Omental fat pad (tissue), 4 donors: ENCODE results near the gene NMB. TPM values are rescaled to one million over a fixed set of nuclear protein-coding genes. Genes with fewer than 3 reads are reported as not detected.
"Not testable (repeated sequence)": the region's sequence is repeated elsewhere in the genome, so short reads cannot be mapped to it uniquely, and the experiment has no call there.

Experiments
- ATAC-seq: fragments of 150-250 bp; one replicate; pipeline ENCODE4 v1.9.1; 2016; ENCODE audit warnings: mild to moderate bottlenecking, moderate library complexity; ENCODE audit not compliant: low FRiP score
- DNase-seq: peaks from one replicate; pipeline ENCODE4 v3.0.0-alpha.2; 2019; ENCODE audit warnings: low spot score
- CTCF ChIP-seq, 3 donors: fragments of 450-650 bp; IDR thresholded peaks; one replicate each; pipeline ENCODE4 v1.5.1; 2016 to 2017; ENCODE audit warnings: antibody characterized with exemption in 3 of 3, mild to moderate bottlenecking in 3 of 3, moderate library complexity in 2 of 3
- total RNA-seq, 4 donors: library from RNA; depleted of rRNA; stranded (reverse); fragments of >200 nt; gene quantifications; one replicate each; pipeline ENCODE4 v1.1.0, GENCODE V29; 2016

NMB gene
- total RNA-seq, 4 donors from 2014 or later = 18.4 to 89.3 (median 29.9) TPM

- DNase-seq (no peak), ATAC-seq (no peak)
- no peak for TF ChIP-seq CTCF (IDR thresholded peaks at IDR 0.05)
Measured at GRCh38 chr15:84690342-84690741, 32.3 kb upstream of the NMB start.

GRCh38 chr15:84689858-84690257 is 31.9 kb upstream of the NMB start:
- ATAC-seq = no peak
- no peak for TF ChIP-seq CTCF (IDR thresholded peaks at IDR 0.05)

DNA sequence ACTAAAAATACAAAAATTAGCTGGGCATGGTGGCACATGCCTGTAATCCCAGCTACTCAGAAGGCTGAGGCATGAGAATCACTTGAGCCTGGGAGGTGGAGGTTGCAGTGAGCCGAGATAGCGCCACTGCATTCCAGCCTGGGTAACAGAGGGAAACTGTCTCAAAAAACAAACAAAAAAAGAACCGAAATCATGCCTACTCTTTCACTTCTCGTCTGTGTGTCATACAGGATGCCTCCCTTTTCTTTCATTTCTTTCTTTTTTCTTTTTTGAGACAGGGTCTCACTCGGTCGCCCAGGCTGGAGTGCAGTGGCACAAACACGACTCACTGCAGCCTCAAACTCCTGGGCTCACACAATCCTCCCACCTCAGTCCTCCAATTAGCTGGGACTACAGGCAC is 28.4 kb upstream of the NMB start:
- not testable (repeated sequence) for ATAC-seq, DNase-seq

More at GRCh38 chr15:84689858-84690257, 31.9 kb upstream of the NMB start:
- DNase-seq = no peak

DNA sequence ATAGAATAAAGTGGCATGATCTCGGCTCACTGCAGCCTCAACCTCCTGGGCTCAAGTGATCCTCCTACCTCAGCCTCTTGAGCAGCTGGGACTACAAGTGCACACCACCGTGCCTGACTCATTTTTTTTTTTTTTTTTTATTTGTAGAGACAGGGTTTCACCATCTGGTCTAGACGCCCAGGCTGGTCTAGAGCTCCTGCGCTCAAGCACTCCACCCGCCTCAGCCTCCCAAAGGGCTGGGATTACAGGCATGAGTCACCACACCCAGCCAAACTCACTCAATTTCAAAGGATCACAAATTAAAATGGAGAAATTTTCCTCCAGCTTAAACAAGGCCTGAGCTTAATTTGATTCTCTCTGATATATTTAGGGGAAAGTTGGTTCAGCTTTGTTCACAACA is 27.3 kb upstream of the NMB start:
- ATAC-seq = peak; percentile 64
- TF ChIP-seq CTCF (IDR thresholded peaks at IDR 0.05) = no peak
- no peak for DNase-seq

GRCh38 chr15:84684092-84684491 is 26.1 kb upstream of the NMB start:
- DNase-seq (no peak), ATAC-seq (no peak)
- no peak for TF ChIP-seq CTCF (IDR thresholded peaks at IDR 0.05)

DNA sequence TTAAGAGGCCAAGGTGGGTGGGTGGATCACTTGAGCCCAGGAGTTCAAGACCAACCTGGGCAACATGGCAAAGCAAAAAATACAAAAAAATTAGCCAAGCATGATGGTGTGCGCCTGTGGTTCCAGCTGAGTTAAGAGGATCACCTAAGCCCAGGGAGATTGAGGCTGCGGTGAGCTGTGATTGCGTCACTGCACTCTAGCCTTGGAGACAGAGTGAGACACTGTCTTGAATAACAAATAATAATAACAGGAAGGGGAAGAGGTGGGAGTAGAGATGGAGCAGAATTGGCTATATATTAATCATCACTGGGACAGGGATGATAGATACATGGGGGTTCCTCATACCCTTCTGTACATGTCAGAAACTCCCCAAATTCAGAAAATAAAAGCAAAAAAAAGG is 23.8 kb upstream of the NMB start:
- ATAC-seq = no peak

DNA sequence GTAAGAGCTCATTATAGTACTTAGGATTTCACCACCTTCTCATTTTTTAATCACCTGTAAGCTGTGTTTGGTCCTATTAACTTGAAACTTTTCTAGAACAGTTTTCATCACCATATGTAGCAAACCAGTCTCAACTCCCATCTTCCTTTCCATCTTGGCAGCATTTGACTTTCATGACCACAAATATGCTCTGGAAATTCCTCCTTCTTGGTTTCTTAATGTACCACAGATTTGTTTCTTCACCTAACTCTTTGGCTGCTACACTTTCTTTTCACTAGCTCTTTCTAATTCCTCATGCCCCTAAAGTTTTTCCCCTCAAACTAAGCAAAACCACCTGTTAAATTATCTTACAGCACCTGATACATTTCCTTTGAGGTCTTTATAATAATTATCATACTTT is 13.2 kb upstream of the NMB start:
- TF ChIP-seq CTCF (IDR thresholded peaks at IDR 0.05) = no peak
- no peak for DNase-seq
- no peak for ATAC-seq

More for the DNA sequence above, 23.8 kb upstream of the NMB start:
- no peak for TF ChIP-seq CTCF (IDR thresholded peaks at IDR 0.05)
- DNase-seq = no peak

DNA sequence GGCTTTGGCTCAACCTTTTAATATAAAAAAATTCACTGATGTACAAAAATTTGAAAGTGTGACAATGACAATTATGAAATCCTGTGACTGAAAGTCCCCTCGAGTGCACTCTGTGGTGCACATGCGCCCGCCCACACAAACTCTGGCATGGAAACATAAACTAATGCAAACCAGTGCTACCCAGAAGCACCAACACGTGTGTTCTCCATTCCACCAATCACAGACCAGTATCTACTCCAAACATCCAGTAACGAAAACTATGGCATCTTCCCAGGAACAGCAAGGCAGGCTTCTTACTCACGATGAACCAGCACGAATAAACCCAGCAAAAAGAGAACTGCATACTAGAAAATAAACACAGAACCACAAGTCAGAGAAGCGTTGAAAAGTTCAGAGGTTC is 11.7 kb upstream of the NMB start:
- ATAC-seq (no peak), DNase-seq (no peak)
- no peak for TF ChIP-seq CTCF (IDR thresholded peaks at IDR 0.05)
